NCI-H1436 treated with DMSO at 0.1 percent for 48 hours (cell line): ENCODE data around the gene PIGQ.

Experiments used
- DNase-seq: peaks from one replicate; lab custom pipeline; 2025; lab: John Stamatoyannopoulos, UW

PIGQ gene

DNA sequence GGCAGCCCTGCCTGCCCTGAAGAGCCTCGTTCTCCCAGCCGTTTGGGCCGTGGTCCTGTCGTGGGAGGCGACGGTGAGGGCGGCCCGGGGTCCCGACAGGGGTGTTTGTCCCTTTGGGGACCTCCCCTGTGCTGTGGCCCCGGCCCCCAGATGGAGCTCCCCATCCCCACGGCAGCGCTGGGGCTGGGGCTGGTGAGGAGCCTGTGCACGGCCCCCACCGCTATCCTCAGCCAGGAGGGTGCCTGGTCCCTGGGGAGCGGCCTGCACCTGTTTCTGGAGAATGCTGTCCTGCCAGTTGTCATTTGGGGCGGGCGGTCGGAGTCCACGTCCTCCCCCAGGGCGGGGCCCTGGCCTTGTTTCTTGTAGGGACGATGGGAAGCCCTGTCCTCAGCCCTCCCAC, 35.6 kb upstream of the PIGQ start:
- no peak for DNase-seq

GRCh38 chr16:534856-535445, 34.8 kb upstream of the PIGQ start:
- no peak for DNase-seq

DNA sequence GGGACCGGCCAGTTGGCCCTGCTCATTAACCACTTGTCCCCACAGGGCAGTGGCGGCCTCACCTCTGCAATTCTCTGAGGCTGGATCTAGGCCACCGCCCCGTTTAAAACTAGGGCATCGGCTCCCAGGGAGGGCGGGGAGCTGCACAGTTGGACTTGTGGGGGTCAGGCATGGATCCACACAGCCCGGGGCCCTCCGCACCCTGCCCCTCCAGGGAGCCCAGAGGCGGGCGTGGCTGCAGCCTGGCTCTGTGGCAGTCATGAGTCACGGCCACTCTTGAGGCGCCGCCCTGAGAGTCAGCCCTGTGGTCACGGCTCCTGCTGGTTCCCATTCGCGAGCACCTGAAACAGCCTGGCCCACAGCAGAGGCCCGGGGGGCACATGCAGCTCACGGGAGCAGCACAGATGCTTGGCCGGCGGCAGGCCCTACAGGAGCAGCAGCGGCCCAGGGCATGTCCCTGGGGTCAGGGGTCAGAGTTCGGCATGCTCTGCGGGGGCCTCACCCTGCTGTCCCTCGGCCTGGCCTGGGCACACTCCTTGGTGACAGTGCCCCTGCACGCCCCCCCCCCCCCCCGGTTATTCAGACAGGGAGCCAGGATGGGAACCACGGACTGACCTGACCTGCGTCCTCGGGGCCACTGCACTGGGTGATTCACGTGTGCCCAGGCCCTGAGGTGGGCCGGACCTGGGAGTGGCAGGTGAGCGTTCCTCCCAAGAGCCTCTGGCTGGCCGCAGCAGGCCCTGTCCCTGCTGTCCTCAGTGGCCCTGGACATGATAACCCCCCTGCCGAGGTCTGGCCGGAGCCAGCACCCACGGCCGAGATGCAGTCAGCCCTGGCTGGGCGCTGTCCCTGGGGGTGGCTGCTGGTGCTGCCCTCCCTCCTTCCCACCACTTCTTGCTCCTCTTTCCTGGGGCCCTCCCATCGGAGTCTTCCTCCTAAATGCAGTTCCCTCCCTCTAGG, 34.0 kb upstream of the PIGQ start:
- no peak for DNase-seq

DNA sequence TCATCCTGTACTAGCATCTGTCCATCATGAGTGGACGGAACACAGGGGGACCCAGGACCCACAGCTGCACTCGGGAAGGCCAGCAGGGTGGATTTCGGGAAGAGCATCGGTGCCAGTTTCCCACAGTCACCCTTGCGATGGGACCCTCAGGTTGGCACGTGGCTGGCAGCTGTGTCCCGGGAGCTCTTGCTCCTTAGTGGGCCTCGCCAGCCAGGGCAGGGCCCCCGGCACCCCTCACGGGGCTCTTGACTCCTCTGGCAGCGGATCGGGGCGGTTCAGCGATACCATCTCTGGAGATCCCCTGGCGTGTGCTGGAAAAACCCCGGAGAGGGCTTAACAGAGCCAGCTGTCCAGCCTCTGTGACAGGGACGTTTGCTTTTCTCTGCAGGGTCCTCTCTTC, 33.0 kb upstream of the PIGQ start:
- DNase-seq, result no peak

DNA sequence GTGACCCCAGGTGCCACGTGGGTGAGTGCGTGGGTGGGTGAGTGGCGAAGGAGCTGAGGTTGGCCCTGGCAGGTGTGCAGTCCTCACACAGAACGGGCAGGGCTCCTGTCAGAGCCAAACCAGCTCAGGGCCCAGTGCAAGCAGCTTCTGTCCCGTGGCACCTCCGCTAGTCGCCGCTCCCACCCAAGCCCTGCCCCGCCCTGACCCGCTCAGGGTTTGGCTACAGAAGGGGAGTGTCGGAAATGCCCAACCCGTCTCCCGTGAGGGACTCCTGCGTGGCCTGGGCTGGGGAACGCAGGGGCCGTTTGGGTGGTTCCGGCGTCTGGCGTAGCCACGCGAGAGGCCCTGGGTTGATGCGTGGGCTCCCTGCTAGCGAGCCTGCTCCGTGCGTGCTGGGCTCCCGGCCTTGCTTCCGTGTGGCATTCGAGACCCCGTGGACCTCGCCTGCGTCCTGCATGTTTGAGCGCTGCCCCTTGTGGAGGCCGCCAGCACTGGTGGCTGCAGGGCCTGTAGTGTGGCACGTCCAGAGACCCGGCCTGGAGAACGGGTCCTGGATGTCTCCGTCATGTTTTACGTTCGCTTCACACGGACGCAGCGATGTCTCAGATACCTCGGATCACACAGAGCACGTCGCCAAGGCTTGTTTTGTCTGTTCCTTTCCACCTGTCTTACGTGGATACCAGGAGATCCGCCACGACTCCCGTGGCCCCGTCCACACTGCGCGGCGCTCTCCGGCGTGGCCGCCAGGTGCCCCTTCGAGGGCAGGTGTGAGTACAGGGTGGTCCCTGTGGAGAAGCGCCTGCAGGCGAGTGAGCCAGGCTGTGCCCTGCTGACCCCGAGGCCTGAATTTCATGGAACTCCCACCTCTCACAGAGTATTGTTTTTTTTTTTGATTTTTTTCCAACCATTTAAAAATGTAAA, 32.1 kb upstream of the PIGQ start:
- DNase-seq, result no peak

DNA sequence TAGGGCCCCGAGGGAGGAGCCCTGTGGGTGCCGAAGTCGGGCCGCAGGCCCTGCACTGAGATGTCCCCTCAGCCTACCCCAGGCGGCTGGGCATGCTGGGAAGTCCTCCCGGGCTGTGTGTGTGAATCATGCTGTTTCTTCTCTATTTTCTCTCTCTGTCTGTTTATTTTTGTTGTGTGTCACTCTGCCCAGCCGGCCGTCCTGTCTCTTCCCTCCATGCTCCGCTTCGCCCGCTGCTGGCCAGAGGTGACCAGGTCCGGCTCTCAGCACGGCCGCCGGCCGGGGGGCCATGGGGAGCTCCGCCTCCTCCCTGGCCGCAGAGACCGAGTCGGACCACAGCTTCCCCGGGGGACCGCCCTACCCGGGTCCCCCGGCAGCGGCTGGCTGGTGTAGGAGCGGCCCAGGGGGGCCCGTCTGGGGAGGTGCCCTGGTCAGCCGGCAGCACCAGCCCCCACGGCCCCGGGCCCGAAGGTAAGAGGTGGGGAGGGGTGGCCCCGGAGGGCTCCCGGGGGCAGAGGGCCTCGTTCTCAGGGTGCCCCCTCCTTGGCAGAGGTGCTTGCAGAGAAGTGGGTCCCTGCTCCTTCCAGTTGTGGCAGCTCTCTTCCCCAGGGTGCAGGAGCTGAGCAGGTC, 29.8 kb upstream of the PIGQ start:
- DNase-seq, result no peak

GRCh38 chr16:540645-541340, 29.0 kb upstream of the PIGQ start:
- no peak for DNase-seq

DNA sequence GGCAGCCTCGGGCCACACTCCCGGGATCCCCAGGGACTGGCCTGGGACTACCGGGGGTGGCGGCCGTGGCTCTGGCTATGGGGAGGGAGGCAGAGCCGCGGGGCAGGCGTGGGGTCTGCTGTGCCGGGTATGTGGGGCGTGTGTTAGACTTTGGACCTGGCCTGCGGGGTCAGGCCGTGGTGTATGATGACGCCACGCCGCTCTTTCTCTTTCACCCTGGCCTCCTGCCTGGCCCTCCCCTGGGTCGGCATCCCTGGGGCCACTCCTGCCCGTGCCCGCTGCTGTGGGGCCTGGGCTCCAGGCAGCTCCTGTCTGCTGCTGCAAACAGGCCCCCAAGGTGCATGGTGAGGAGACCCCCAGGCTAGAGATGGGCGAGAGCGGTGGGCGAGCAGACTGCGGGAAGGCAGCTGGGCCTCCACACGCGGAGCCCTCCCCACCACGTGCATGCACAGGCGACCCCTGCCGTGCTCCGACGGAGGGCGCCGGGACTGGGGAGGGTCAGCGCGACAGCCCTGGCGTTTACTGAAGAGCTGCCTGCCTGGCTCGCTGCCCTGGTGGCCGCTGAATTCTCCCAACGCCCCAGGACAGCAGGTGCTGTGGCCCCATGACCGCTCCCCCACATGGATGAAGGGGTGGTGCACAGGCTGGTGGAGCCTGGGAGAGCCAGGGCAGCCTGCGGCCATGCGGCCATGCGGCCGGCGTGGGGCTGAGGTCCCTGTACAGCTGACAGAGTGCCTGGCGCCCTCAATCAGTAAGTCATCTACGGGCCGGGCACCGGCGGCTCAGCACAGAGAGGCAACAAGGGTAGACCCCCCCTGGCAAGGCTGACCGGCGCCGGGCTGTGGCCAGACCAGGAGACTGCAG, 26.2 kb upstream of the PIGQ start:
- no peak for DNase-seq

- DNase-seq, result no peak
These were observed 25.3 kb upstream of the PIGQ start for GRCh38 chr16:544517-544916.

- DNase-seq, result no peak
These were observed 22.6 kb upstream of the PIGQ start for GRCh38 chr16:546909-547770.

GRCh38 chr16:548586-548985, 21.2 kb upstream of the PIGQ start:
- no peak for DNase-seq

DNA sequence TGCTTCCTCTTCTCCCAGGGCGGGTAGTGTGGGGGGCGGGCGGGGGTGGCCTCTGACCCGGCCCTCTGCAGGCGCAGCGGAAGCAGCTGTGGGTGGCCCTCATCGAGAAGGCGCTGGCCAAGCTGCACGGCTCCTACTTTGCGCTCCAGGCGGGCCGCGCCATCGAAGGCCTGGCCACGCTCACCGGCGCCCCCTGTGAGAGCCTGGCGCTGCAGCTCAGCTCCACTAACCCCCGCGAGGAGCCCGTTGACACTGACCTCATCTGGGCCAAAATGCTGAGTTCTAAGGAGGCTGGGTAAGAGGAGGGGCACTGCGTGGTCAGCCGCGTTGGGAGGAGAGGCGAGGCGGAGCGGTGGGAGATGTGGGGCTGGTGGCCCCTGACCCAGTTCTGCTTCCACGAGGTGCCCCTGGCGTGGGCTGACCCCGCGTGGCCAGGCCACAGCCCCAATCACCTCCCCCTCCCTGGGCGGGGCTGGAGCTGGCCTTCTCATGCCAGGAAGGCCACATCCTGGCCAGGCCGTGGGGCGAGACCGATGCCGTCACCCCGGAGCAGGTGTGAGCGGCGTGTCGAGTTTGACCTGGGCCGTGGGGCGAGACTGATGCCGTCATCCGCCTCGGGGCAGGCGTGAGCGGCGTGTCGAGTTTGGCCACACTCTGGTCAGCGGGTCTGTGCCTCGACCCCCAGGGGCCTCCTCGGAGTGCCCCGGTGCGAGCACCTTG, 20.1 kb upstream of the PIGQ start:
- DNase-seq, result no peak

GRCh38 chr16:551210-551609, 18.6 kb upstream of the PIGQ start:
- DNase-seq, result no peak

DNA sequence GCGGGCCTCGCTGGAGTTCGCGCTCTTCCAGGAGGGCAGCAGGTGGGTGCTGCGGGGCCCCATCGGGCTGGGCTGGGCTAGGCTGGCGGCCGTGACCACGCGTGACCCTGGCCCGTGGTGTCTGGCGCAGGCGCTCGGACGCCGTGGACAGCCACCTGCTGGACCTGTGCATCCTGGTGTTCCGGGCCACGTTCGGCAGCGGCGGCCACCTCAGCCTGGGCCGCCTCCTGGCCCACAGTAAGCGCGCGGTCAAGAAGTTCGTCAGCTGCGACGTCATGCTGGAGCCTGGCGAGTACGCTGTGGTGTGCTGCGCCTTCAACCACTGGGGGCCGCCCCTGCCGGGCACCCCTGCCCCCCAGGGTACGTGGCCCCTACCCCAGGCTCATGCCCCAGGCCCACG, 17.6 kb upstream of the PIGQ start:
- DNase-seq, result no peak

DNA sequence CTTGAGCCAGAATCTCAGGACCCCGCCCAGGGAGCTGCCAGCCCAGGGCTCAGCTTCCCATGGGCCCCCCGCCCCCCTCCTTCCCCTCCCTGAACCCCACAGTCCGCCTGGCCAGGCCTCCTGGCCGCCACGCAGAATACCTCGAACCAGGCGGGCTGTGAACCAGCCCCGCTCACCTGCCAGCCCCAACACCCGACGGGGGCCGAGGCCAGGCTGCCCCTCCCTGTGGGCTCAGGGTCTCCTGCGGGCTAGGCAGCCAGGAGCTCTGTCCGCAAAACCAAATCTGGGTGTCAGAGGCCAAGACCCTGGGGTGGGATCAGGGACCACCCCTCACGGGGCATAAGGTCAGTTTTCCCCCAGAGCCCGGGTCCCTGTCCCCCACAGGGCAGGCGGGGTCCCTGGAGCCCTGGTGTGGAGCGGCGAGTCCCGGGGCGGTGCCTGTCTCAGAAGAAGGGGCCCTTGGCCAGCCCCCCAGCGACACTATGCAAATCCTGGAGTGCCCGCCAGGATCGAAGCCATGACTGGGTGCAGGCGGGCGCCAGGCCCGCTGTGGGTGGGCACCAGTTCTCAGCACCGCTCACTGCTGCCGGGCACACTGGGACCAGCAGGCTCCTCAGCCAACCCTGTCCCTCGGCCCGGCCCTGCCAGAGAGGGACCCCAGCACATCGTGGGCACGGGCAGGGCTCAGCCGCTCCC, 16.0 kb upstream of the PIGQ start:
- DNase-seq, result no peak

DNA sequence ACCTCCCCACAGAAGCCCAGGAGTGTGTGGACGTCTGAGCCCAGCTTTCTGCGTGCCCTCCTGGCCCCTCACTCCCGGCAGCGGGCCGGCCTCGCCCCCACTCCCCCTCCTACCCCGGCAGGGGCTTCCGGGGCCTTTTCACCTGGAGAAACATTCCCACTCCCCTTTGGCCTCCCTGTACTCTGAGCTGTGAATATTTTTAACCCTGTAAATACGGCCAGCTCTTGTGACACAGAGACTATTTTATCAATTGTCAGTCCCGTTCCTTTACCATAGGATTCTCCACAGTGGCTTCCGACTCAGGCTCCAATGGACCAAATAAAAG, 15.5 kb upstream of the PIGQ start:
- no peak for DNase-seq

DNA sequence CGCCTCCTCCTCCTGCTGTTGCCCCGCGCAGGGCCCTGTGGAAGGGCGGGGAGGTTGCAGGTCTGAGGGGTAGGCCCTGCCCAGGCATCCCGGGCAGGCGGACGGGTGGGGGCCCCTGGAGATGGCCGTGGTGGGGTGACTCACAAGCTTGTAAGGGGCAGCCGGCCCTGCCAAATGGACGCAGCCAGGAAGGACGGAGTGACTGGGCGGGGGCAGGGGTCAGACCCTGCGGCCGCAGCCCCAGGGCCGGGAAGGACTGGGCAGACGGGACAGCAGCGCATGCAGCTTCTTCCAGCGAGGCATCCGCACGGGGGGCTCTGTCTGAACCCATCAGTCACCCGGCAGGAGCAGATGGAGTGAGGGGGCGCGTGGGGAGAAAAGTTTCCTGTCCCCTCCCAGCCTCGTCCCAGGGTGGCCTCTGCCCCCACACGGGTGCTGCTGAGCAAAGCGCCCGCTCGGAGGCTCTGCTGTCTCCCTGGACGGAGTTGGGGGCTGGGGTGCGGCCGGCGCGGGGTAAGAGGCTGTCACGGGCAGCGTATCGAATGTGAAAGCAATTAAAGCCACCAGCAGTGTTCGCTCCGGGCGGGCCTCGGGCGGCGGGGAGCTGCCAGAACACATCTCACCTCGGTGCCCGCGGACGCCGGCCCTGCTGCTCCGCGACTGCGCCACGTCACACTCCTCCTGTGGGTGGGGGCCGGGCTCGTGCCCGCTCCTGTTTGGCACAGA, 15.0 kb upstream of the PIGQ start:
- no peak for DNase-seq
